WTC11 (cell line): ENCODE measurements around the gene BRD1. TPM values are rescaled to one million over a fixed set of nuclear protein-coding genes. Genes with fewer than 3 reads are reported as not detected.
A peak's percentile ranks its signal among the peaks of the same experiment; 100 is the strongest.
"Not testable (repeated sequence)": the region's sequence is repeated elsewhere in the genome, so short reads cannot be mapped to it uniquely, and the experiment has no call there.

ENCODE experiments used
- ATAC-seq: fragments of 200-7000 bp; cut with Tn5 transposase; 2 replicates; pipeline ENCODE4 v1.10.0; 2021; ENCODE audit warnings: mild to moderate bottlenecking, moderate library complexity
- CTCF ChIA-PET: fragments of 300-600 bp; sonication (Branson Sonifier 250); formaldehyde crosslinking; loops from one replicate; lab custom pipeline; 2021; ENCODE audit warnings: antibody characterized with exemption; lab: Charles Lee
- POLR2A ChIA-PET: fragments of 350-600 bp; sonication (Branson Sonifier 250); formaldehyde crosslinking; loops from one replicate; lab custom pipeline; 2021; ENCODE audit warnings: antibody characterized with exemption; lab: Charles Lee
- DNase-seq: peaks from one replicate; pipeline ENCODE4 v3.0.0; 2021; ENCODE audit warnings: low spot score
- H3K27ac Mint-ChIP-seq: 2 replicates; pipeline ENCODE4 v1.8.0; 2021; ENCODE audit warnings: mixed read lengths
- H3K27me3 Mint-ChIP-seq: 2 replicates; pipeline ENCODE4 v1.8.0; 2021; ENCODE audit warnings: low read depth, mild to moderate bottlenecking, moderate library complexity, mixed read lengths
- H3K36me3 Mint-ChIP-seq: 2 replicates; pipeline ENCODE4 v1.8.0; 2021; ENCODE audit warnings: mixed read lengths
- H3K4me1 Mint-ChIP-seq: 2 replicates; pipeline ENCODE4 v1.8.0; 2022; ENCODE audit warnings: mixed read lengths
- H3K4me3 Mint-ChIP-seq: 2 replicates; pipeline ENCODE4 v1.8.0; 2021; ENCODE audit warnings: mild to moderate bottlenecking, moderate library complexity, mixed read lengths
- H3K9me3 Mint-ChIP-seq: 2 replicates; pipeline ENCODE4 v1.8.0; 2021; ENCODE audit warnings: mixed read lengths
- CBFB ChIP-seq: sonication (generic); formaldehyde crosslinking; IDR thresholded peaks from 2 replicates; pipeline ENCODE4 v1.8.1; 2022; ENCODE audit warnings: mild to moderate bottlenecking, low read depth, missing genetic modification reagents
- CREM ChIP-seq: sonication (generic); formaldehyde crosslinking; IDR thresholded peaks from 2 replicates; pipeline ENCODE4 v1.8.1; 2022; ENCODE audit warnings: mild to moderate bottlenecking, missing genetic modification reagents, moderate library complexity
- ETV6 ChIP-seq: sonication (generic); formaldehyde crosslinking; IDR thresholded peaks from 2 replicates; pipeline ENCODE4 v1.8.1; 2022; ENCODE audit warnings: mild to moderate bottlenecking, missing genetic modification reagents
- FOXK1 ChIP-seq: sonication (generic); formaldehyde crosslinking; IDR thresholded peaks from 2 replicates; pipeline ENCODE4 v1.8.0; 2022; ENCODE audit warnings: mild to moderate bottlenecking, moderate library complexity, missing genetic modification reagents
- MXD4 ChIP-seq: fragments of 250-450 bp; sonication (Bioruptor Pico); IDR thresholded peaks from 2 replicates; pipeline ENCODE4 v1.8.0; 2021; ENCODE audit warnings: mild to moderate bottlenecking, moderate library complexity, borderline replicate concordance
- NFATC4 ChIP-seq: fragments of 250-450 bp; sonication (Bioruptor Pico); IDR thresholded peaks from 2 replicates; pipeline ENCODE4 v1.9.0; 2021; ENCODE audit warnings: mild to moderate bottlenecking
- NR1H2 ChIP-seq: sonication (generic); formaldehyde crosslinking; IDR thresholded peaks from 2 replicates; pipeline ENCODE4 v1.9.0; 2021; ENCODE audit warnings: mild to moderate bottlenecking, moderate library complexity, missing genetic modification reagents
- NR3C1 ChIP-seq: sonication (generic); formaldehyde crosslinking; conservative IDR thresholded peaks from 2 replicates; pipeline ENCODE4 v1.8.1; 2023; ENCODE audit warnings: low read depth, mild to moderate bottlenecking, missing genetic modification reagents
- PRRX2 ChIP-seq: fragments of 250-450 bp; sonication (Bioruptor Pico); IDR thresholded peaks from 2 replicates; pipeline ENCODE4 v1.8.0; 2021; ENCODE audit warnings: mild to moderate bottlenecking
- RELA ChIP-seq: sonication (generic); formaldehyde crosslinking; IDR thresholded peaks from 2 replicates; pipeline ENCODE4 v1.8.1; 2022; ENCODE audit warnings: missing genetic modification reagents, mild to moderate bottlenecking, borderline replicate concordance
- SMAD3 ChIP-seq: sonication (generic); formaldehyde crosslinking; IDR thresholded peaks from 2 replicates; pipeline ENCODE4 v1.8.0; 2022; ENCODE audit warnings: missing genetic modification reagents, mild to moderate bottlenecking, borderline replicate concordance
- TEAD4 ChIP-seq: sonication (generic); formaldehyde crosslinking; IDR thresholded peaks from 2 replicates; pipeline ENCODE4 v1.8.0; 2022; ENCODE audit warnings: mild to moderate bottlenecking, missing genetic modification reagents
- TP53 ChIP-seq: sonication (generic); formaldehyde crosslinking; IDR thresholded peaks from 2 replicates; pipeline ENCODE4 v1.8.1; 2023; ENCODE audit warnings: mild to moderate bottlenecking, missing genetic modification reagents
- ZNF138 ChIP-seq: sonication (generic); formaldehyde crosslinking; conservative IDR thresholded peaks from 2 replicates; pipeline ENCODE4 v1.8.1; 2022; ENCODE audit warnings: mild to moderate bottlenecking, moderate library complexity, missing genetic modification reagents
- ZNF232 ChIP-seq: sonication (generic); formaldehyde crosslinking; IDR thresholded peaks from 2 replicates; pipeline ENCODE4 v1.8.0; 2022; ENCODE audit warnings: mild to moderate bottlenecking, missing genetic modification reagents
- ZNF263 ChIP-seq: sonication (generic); formaldehyde crosslinking; IDR thresholded peaks from 2 replicates; pipeline ENCODE4 v1.8.1; 2022; ENCODE audit warnings: low read depth, mild to moderate bottlenecking, moderate library complexity, missing genetic modification reagents
- total RNA-seq: library from RNA; stranded (reverse); gene quantifications from 3 replicates; pipeline ENCODE4 v1.2.3, GENCODE V29; 2021
- TF ChIP-seq, protein P1 (sequence below): sonication (generic); formaldehyde crosslinking; IDR thresholded peaks from 2 replicates; pipeline ENCODE4 v1.8.1; 2023; ENCODE audit warnings: mild to moderate bottlenecking, missing genetic modification reagents, moderate library complexity
- TF ChIP-seq, protein P2 (sequence below): sonication (generic); formaldehyde crosslinking; IDR thresholded peaks from 2 replicates; pipeline ENCODE4 v1.8.1; 2023; ENCODE audit warnings: mild to moderate bottlenecking, moderate library complexity, missing genetic modification reagents
- TF ChIP-seq, protein P3 (sequence below): sonication (generic); formaldehyde crosslinking; conservative IDR thresholded peaks from 2 replicates; pipeline ENCODE4 v1.8.1; 2022; ENCODE audit warnings: mild to moderate bottlenecking, missing genetic modification reagents
- TF ChIP-seq, protein P4 (sequence below): sonication (generic); formaldehyde crosslinking; IDR thresholded peaks from 2 replicates; pipeline ENCODE4 v1.8.0; 2022; ENCODE audit warnings: mild to moderate bottlenecking, missing genetic modification reagents
- TF ChIP-seq, protein P5 (sequence below): fragments of 250-450 bp; sonication (Bioruptor Pico); IDR thresholded peaks from 2 replicates; pipeline ENCODE4 v1.9.0; 2021; ENCODE audit warnings: mild to moderate bottlenecking

Gene BRD1
- total RNA-seq, 1 experiment from 2014 or later, result 36.6 TPM

DNA sequence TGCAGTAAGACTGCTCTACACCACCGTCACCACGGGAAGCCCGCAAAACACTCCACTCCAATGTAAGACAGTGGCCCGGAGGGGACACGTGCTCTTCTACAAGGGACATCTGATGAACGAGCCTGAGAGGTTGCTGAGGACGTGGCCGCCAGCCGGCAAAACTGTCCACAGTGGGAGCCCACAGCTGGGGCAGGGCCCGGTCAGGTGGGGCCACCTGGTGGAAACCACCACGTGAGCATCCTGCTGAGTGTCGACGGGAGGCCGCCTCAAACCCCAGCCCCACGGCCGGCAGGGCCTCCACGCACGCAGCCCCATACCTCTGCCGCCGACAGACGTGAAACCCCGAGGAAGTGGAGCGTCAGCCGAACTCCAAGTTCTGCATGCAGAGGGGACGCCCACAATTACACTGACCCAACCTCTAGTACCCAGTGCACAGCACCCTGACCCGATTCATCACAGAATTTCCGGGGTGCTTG is 42.6 kb downstream of the BRD1 start (continued):
- TF ChIP-seq, protein P1, sequence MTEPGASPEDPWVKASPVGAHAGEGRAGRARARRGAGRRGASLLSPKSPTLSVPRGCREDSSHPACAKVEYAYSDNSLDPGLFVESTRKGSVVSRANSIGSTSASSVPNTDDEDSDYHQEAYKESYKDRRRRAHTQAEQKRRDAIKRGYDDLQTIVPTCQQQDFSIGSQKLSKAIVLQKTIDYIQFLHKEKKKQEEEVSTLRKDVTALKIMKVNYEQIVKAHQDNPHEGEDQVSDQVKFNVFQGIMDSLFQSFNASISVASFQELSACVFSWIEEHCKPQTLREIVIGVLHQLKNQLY (CRISPR knock-in tag), result no peak
- TF ChIP-seq PRRX2, result no peak

DNA sequence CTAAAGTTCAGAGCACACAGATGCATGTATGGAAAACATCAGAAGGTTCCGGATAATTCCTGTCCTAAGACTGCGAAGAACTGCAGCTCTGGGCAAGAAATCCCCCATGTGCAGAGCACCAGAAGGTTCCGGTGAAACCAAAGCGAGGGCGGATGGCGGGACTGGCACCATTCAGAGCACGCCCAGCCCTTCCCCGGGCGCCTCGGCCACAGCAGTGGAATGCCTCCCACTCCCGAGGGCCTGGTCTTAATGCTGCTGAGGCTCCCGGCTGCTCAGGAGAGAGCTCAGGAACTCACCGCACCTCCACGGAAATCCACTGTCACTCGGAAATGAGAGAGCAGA is 43.1 kb downstream of the BRD1 start:
- no peak for DNase-seq
- CTCF ChIA-PET, result no interaction called here

DNA sequence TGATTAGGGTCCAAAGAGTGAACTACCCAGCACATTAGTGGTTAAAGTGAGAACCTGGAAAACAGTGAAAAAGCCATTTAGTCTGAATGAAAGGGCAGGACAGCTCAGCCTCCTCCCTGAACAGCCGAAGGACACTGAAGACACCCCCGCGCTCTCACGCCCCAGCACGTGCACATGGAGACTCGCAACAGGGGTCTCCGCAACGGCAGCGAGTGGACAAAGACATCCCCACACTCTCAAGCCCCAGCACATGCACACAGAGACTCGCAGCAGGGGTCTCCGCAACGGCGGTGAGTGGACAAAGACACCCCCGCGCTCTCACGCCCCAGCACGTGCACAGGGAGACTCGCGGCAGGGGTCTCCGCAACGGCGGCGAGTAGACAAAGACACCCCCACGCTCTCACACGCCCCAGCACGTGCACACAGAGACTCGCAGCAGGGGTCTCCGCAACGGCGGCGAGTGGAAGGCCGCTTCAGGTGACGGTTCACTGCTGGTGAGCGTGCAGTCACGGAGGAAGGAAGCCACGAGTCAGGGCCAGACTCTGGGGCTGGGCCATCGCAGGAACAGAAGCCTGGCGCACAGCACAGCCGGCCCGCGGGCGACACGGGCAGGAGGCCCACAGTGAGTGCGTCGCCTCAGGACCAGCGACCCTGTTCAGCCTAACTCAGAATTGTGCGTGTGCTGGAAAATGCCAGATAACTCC is 43.6 kb downstream of the BRD1 start:
- POLR2A ChIA-PET, result no interaction called here

More for the DNA sequence above, 43.1 kb downstream of the BRD1 start:
- H3K27ac Mint-ChIP-seq, result no peak overlapping the region; the same call in 1 of the 2 replicates
- H3K27me3 Mint-ChIP-seq, result no peaks in the 10 kb centered on the region
- H3K4me3 Mint-ChIP-seq, result no peak overlapping the region
- peaks cover 28% of the 10 kb centered on the region for H3K36me3 Mint-ChIP-seq
- POLR2A ChIA-PET, result no interaction called here
- H3K4me1 Mint-ChIP-seq, result peaks cover 9% of the 10 kb centered on the region
- ATAC-seq, result no peak
- no peak for TF ChIP-seq SMAD3
- no peak for TF ChIP-seq NR3C1
- TF ChIP-seq TEAD4 (CRISPR knock-in tag), result no peak
- TF ChIP-seq, protein P2, sequence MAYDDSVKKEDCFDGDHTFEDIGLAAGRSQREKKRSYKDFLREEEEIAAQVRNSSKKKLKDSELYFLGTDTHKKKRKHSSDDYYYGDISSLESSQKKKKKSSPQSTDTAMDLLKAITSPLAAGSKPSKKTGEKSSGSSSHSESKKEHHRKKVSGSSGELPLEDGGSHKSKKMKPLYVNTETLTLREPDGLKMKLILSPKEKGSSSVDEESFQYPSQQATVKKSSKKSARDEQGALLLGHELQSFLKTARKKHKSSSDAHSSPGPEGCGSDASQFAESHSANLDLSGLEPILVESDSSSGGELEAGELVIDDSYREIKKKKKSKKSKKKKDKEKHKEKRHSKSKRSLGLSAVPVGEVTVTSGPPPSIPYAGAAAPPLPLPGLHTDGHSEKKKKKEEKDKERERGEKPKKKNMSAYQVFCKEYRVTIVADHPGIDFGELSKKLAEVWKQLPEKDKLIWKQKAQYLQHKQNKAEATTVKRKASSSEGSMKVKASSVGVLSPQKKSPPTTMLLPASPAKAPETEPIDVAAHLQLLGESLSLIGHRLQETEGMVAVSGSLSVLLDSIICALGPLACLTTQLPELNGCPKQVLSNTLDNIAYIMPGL, result no peak
- TF ChIP-seq ZNF263 (CRISPR knock-in tag), result no peak
- no peaks in the 10 kb centered on the region for H3K9me3 Mint-ChIP-seq

DNA sequence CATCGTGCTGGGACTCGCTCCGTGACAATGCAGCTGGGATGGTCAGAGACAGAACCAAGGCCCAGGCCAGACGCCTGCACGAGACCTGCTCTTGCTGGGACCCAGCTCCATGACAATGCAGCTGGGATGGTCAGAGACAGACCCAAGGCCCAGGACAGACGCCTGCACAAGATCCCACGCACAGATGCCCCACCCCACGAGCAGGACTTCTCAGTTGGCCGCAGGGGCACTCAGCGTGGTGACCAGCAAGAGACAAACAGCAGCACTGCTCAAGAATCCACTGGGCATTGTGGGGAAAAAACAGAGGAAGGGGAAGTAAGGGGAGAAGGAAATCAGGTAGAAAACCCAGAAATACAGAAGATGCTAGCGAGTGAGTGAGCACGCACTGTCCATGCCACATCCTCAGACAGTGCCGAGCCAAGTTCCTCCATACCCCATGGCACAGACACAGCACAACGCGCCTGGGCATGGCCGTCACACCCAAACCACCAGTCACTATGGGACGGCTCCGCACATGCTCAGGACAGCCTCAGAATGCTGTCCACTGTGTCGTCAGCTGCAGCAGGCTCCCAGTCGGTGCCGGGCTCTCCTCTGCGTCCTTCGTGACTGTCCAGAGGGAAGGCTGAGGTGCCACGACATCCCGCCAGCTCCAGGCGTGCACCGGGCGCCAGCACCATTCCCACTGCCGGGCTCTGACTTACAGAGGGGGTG is 44.5 kb downstream of the BRD1 start:
- DNase-seq (no peak), ATAC-seq (no peak)
- H3K27ac Mint-ChIP-seq, result peak overlapping the region; percentile 91
- H3K4me3 Mint-ChIP-seq, result no peak overlapping the region
- H3K36me3 Mint-ChIP-seq, result peaks cover 36% of the 10 kb centered on the region
- TF ChIP-seq NFATC4 (CRISPR knock-in tag) (no peak), TP53 (CRISPR knock-in tag) (no peak), RELA (no peak), ETV6 (CRISPR knock-in tag) (no peak), ZNF232 (CRISPR knock-in tag) (no peak)
- TF ChIP-seq, protein P3, sequence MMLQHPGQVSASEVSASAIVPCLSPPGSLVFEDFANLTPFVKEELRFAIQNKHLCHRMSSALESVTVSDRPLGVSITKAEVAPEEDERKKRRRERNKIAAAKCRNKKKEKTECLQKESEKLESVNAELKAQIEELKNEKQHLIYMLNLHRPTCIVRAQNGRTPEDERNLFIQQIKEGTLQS, result no peak
- TF ChIP-seq, protein P4, sequence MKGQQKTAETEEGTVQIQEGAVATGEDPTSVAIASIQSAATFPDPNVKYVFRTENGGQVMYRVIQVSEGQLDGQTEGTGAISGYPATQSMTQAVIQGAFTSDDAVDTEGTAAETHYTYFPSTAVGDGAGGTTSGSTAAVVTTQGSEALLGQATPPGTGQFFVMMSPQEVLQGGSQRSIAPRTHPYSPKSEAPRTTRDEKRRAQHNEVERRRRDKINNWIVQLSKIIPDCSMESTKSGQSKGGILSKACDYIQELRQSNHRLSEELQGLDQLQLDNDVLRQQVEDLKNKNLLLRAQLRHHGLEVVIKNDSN, result no peak
- ChIA-PET CTCF (no interaction called here), POLR2A (no interaction called here)
- no peaks in the 10 kb centered on the region for H3K9me3 Mint-ChIP-seq
- H3K27me3 Mint-ChIP-seq, result no peaks in the 10 kb centered on the region
- peaks cover 8% of the 10 kb centered on the region for H3K4me1 Mint-ChIP-seq

More for the DNA sequence above, 43.6 kb downstream of the BRD1 start:
- H3K27ac Mint-ChIP-seq, result peak overlapping the region; percentile 87
- TF ChIP-seq, protein P3, result no peak
- TF ChIP-seq CREM (no peak), FOXK1 (no peak), CBFB (CRISPR knock-in tag) (no peak), ZNF138 (no peak), MXD4 (CRISPR knock-in tag) (no peak), NR1H2 (CRISPR knock-in tag) (no peak)
- TF ChIP-seq, protein P5, sequence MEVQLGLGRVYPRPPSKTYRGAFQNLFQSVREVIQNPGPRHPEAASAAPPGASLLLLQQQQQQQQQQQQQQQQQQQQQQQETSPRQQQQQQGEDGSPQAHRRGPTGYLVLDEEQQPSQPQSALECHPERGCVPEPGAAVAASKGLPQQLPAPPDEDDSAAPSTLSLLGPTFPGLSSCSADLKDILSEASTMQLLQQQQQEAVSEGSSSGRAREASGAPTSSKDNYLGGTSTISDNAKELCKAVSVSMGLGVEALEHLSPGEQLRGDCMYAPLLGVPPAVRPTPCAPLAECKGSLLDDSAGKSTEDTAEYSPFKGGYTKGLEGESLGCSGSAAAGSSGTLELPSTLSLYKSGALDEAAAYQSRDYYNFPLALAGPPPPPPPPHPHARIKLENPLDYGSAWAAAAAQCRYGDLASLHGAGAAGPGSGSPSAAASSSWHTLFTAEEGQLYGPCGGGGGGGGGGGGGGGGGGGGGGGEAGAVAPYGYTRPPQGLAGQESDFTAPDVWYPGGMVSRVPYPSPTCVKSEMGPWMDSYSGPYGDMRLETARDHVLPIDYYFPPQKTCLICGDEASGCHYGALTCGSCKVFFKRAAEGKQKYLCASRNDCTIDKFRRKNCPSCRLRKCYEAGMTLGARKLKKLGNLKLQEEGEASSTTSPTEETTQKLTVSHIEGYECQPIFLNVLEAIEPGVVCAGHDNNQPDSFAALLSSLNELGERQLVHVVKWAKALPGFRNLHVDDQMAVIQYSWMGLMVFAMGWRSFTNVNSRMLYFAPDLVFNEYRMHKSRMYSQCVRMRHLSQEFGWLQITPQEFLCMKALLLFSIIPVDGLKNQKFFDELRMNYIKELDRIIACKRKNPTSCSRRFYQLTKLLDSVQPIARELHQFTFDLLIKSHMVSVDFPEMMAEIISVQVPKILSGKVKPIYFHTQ (CRISPR knock-in tag), result no peak
- no peak overlapping the region for H3K4me3 Mint-ChIP-seq
- no peaks in the 10 kb centered on the region for H3K9me3 Mint-ChIP-seq
- H3K36me3 Mint-ChIP-seq, result peaks cover 32% of the 10 kb centered on the region
- CTCF ChIA-PET, result no interaction called here
- no peak for DNase-seq
- ATAC-seq, result no peak
- peaks cover 8% of the 10 kb centered on the region for H3K4me1 Mint-ChIP-seq
- no peaks in the 10 kb centered on the region for H3K27me3 Mint-ChIP-seq

DNA sequence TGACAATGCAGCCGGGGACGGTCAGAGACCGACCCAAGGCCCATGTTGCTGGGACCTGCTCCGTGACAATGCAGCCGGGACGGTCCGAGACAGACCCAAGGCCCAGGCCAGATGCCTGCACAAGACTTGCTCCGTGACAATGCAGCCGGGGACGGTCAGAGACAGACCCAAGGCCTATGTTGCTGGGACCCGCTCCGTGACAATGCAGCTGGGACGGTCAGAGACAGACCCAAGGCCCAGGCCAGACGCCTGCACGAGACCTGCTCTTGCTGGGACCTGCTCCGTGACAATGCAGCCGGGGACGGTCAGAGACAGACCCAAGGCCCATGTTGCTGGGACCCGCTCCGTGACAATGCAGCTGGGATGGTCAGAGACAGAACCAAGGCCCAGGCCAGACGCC is 45.8 kb downstream of the BRD1 start:
- not testable (repeated sequence) for ATAC-seq
- peak overlapping the region; percentile 89 for H3K27ac Mint-ChIP-seq

More for the DNA sequence above, 45.8 kb downstream of the BRD1 start:
- H3K36me3 Mint-ChIP-seq, result peaks cover 32% of the 10 kb centered on the region
- H3K4me1 Mint-ChIP-seq, H3K9me3 Mint-ChIP-seq, POLR2A ChIA-PET, CTCF ChIA-PET, DNase-seq, H3K27me3 Mint-ChIP-seq, H3K4me3 Mint-ChIP-seq: not testable (repeated sequence)
